HK-2 (cell line): Measurements from ENCODE around the gene IFITM5.
"Not testable (repeated sequence)": the region's sequence is repeated elsewhere in the genome, so short reads cannot be mapped to it uniquely, and the experiment has no call there.

ENCODE experiments used
- DNase-seq: peaks from one replicate; pipeline ENCODE4 v3.0.0-alpha.2; 2018; ENCODE audit not compliant: unreplicated experiment

Gene IFITM5

DNA sequence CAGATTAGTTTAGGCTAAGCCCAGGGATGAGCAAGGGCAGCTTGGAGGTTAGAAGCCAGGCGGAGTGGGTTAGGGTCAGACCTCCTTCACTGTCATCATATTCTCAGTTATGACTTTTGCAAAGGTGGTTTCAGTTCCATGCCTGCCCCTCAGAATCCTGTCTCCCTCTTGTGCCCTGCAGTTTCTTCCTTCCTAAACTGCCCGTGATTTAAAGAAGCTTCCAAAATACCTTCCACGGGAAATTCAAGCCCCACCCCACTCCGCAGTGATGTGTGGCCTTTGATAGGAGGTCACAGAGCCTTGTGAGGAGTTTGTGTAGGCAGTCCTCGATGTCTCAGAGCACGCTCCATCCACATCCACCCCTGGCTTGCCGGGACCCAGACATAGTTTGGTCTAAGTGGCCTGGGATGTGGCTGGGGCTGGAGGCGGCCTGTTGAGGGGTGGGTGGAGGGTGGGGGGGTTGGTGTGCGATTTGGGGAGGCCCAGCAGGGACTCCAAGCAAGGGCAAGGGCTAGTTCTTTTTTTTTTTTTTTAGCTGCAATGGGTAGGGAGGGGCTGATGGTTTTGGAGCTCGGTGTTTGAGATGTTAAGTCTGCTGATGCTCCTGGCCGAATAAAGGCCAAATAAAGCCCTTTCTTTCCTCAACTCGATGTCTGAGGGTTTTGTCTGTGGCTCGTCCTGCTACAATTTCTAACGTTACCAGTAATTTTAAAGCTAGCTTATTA, 12.9 kb upstream of the IFITM5 start:
- no peak for DNase-seq

DNA sequence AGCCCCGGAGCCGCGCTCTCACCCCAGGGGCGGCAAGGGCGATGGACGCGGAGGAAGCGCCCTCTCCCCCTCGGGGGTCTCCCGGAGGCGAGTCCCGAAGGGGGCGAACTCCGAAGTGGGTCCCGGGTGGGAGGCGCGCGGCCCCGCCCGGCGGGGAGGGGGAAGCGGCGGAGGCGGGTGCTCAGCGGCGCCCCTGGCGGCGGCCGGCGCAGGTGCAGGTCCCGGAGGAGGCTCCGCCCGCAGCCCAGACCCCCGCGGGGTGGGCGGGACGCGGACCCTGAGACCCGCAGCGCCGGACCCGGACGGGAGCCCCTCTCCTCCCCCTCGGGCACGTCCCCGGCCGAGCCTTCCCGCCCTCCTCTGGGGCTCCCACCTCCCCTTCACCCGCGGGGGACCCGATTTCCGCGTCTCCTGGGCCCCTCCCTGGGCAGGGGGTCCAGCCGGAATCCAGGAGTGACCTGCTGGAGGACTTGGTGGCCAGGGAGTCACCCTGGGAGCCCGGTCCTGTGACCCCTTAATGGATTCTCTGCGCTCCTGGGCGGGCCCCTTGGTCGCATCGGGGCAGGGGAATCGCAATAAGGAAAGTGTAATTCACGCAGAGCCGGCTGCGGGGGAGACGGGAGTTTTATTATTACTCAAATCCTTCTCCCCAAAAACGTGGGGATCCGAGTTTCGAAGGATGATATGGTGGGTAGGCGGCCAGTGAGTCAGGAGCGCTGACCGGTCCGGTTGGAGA, 11.9 kb upstream of the IFITM5 start:
- not testable (repeated sequence) for DNase-seq

GRCh38 chr11:309979-310572, 10.8 kb upstream of the IFITM5 start:
- not testable (repeated sequence) for DNase-seq

GRCh38 chr11:308740-309665, 9.7 kb upstream of the IFITM5 start:
- DNase-seq, result not testable (repeated sequence)

DNA sequence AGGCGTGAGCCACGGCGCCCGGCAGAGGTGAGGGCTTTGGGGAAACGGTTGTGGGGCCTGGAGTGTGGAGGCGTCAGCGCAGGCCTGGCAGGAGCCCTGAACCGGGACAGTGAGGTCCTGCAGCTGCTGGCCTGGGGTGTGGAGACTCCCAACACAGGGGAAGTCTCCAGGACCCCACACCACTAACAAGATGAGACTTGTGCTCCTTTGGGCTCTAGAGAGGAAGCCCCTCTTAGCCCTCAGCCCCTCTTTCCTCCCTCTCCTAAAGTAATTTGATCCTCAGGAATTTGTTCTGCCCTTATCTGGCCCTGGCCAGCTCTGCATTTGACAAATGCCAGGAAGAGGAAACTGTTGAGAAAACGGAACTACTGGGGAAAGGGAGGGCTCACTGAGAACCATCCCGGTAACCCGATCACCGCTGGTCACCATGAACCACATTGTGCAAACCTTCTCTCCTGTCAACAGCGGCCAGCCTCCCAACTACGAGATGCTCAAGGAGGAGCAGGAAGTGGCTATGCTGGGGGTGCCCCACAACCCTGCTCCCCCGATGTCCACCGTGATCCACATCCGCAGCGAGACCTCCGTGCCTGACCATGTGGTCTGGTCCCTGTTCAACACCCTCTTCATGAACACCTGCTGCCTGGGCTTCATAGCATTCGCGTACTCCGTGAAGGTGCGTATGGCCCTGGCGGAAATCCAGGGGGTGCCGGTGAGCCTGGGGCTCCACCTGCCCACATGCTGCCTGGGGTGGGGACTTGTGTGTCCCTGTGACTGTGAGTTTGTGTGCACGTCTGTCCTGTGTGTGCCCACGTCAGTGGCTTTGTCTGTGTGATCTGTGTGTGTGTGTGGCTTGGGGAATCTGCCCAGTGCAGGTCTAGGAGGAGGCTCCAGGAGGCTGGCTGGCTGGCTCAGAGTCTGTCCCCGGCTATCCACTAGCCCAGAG, 8.7 kb upstream of the IFITM5 start, which contains the start of gene IFITM2:
Gene IFITM2, plus strand, starts transcription at position 51 of the 943 bp plus-strand sequence. Its CDS starts 377 bp downstream, at position 428.
- not testable (repeated sequence) for DNase-seq

DNA sequence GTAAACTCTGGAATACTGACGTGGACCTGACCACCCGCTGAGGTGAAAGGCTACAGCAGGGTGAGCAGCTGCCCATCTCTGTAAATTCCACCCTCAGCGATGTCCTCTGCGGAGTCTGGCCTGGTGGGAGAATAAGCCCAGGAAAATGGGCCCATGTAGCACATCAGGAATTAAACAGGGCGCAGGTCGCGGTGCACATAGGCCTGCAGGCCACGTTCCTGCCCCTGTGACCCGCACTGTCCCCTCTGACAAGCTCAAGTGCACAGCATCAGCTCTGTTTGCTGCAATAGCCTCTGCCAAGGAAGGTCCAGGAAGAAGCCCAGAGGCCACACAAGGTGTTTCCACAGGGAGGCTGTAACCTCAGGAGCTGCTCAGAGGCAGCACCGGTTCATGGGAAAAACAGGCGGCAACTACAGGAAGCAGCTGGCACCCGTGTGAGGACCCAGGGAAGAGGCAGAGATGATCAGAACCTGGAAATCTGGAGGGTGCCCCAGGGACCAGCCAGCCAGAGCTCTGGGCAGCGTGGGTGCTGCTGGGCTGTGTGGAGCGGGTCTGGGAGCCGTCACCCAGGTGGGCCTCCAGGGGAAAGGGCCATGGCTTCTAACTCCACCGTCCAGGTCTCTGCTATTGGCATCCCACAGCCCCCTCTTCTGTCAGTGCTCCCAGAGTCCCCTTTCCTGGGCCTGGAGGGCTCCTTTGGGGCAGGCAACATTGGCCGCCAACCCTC, 7.5 kb upstream of the IFITM5 start:
- DNase-seq, result no peak

GRCh38 chr11:305844-306211, 6.5 kb upstream of the IFITM5 start:
- DNase-seq, result no peak

DNA sequence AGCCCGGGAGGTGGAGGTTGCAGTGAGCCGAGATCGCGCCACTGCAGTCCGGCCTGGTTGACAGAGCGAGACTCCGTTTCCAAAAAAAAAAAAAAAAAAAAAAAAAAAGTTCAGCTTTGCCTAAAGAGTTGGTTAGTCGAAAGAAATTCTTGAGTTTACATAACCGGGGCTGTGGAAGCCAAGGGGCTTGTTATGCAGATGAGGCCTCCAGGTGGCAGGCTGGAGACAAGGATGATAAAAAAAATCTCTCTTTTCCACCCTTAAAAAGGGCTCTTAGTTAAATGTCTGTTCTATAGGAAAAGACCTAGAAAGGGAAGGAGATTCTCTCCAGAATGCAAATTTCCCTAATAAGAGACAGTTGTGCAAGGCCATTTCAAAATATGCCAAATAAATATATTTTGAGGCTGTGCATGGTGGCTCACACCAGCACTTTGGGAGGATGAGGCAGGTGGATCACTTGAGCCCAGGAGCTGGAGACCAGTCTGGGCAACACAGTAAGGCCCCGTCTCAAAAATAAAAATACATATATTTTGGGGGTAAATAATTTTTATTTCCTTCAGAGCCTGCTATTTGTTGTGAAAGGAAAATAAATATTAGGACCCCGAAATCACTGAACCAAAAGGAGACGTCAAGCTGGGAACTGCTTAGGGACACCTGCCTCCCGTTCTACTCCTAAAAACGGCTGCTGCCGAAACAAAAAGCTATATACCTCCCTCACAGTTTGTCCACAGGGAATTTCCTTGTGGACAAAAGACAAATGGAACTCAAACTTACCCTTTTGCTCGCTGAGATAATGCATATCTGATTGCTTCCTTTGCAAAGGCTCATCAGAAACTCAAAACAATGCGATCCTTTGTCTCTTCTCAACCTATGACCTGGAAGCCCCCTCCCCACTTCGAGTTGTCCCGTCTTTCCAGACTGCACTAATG, 5.9 kb upstream of the IFITM5 start:
- DNase-seq, result no peak

DNA sequence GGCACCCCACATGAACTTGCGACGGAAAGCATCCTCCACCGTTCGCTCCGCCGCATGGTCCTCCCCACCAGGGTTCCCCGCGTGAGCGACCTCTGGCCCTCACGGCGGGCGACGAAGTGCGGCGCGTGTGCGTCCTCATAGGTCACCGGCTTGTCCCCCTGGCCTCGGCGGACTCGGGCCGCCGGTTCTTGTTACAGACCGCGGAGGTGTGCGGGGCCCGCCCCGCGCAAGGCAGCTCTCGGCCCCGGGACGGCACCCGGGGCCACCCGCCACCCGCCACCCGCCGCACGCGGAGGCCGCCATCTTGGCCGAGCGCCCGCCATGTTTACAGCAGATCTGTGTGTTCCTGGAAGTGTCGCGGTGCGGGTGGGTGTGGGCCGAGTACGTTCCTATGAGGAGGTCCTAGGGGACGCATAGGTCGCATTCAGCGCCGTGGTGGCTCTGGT, 4.8 kb upstream of the IFITM5 start:
- no peak for DNase-seq

DNA sequence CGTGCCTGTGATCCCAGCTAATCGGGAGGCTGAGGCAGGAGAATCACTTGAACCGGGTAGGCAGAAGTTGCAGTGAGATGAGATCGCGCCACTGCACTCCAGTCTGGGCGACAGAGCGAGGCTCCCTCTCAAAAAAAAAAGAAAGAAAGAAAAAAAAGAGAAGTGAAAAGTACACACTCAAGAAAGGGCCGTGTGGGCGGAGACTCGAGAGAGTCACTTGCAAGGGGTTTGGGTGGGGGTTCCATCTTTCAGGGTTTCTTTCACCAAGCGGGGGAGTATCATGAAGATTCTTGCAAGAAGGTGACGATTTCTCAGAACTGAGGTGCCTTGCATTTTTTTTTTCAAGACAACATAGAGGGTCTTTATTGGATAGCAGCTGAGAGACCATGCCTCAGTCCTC, 4.0 kb upstream of the IFITM5 start:
- DNase-seq, result no peak

- no peak for DNase-seq
Observed at GRCh38 chr11:299951-300735, 817 bp upstream of the IFITM5 start.

GRCh38 chr11:298406-299065, 790 bp downstream of the IFITM5 start:
- DNase-seq, result no peak

- DNase-seq, result no peak
Observed at GRCh38 chr11:297586-298405, 1.5 kb downstream of the IFITM5 start.

GRCh38 chr11:297051-297585, 2.2 kb downstream of the IFITM5 start:
- no peak for DNase-seq

DNA sequence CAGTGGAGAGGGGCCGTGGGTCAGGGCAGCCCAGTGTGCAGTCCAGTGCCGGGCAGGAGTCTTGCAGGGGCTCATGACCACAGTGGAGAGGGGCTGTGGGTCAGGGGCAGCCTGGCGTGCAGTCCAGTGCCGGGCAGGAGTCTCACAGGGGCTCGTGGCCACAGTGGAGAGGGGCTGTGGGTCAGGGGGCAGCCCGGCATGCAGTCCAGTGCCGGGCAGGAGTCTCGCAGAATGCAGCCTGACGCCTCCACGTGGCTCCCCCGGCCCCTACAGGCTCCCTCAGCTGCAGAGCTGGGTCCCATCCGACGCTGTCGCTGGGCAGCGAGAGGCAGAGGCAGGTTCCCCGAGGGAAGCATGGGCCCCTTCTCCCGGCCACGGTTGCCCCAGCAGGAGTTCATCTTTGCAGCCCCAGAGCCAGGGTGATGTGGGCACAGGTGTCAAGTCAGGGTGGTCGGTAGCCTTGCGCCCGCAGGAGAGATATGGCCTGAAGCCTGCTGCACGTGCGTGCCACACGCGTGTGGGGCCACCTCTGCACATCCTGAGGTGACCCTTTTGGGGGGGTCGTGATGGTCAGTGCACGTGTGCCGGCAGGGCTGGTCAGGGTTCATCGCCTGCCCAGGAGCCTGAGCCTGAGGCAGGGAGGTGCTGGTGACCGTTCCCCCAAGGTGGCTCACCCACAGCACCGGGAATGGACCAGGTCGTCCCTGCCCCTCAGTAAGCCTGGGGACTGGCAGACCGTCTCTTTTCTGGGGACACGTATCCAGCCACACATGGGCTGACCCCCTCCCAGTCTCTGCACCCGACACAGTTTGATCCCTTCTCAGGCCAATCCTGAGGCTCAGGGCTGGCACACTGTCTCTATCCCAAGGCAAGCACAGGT, 2.9 kb downstream of the IFITM5 start:
- no peak for DNase-seq
